HG03097 (cell line): ENCODE measurements around the gene SLC19A3.
"Not testable (repeated sequence)": the region's sequence is repeated elsewhere in the genome, so short reads cannot be mapped to it uniquely, and the experiment has no call there.

ENCODE experiments used
- ATAC-seq: cut with Tn5 transposase; IDR thresholded peaks from one replicate; pipeline ENCODE4 v1.9.1; 2021; ENCODE audit not compliant: unreplicated experiment, low FRiP score

Gene SLC19A3

GRCh38 chr2:227717687-227718567 is at the start of gene SLC19A3:
TSS of gene SLC19A3 (minus strand) at chr2:227718028. CDS start at chr2:227702318, 15,710 bp downstream.
- ATAC-seq, result no peak

GRCh38 chr2:227766373-227766883 is 48.6 kb upstream of the SLC19A3 start:
- ATAC-seq, result peak; percentile 99

DNA sequence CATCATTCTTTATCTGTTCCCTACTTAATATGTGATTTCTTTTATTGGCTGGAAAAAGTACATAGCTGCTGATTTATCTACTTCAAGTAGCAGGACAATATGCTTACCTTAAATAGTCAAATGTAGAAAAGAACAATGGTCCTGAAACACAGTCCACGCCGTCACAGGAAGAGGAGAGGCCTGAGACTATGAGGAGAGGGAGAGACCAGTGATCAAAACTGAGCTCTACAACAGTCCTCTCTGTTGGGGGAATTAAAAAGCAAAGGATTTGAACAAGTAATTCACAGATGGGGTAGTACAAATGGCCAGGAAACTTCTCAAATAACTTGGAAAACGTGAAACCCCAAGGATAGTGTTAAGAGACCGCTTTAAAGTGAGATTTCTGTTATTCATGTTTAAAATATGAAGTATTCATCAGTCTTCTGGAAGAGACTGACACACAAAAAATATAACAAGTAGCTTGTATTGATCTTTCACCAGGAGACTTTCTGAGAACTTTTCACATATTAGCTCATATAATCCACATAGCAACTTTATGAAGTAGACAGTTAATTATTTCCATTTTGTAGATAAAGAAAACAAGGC is 48.1 kb upstream of the SLC19A3 start:
- ATAC-seq, result no peak

DNA sequence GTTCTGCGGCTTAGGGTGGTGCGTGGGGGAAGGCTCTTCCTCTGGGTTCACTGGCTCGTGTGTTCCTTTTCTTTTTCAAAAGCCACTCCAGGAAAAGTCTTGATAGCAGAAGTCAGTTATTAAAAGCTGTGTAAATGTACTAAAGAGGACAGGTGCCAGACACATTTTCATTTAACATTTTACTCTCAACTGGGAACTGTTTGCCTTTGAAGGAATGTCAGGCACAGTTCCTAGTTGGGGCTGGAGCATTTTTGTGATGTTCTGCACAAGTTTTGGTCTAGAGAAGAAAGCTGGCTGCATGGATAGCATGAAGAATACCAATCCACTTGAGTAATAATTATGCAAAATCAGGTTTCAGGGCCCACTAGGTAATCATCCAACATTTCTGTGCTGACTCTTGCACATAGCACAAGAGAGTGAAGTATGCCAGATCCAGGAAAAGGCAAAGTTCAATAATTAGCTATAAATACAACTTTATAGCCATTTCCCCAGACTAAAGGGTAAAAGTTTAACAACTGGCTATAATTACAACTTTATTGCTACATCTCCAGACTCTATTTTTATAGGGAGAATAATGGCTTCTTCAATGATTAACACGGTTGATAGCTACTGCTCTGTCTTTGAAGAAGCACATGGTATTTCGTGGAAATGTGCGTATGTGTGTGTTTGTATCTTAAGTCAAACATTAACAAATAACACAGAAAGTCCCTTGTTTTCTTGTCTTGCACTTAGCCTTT is 44.1 kb upstream of the SLC19A3 start:
- ATAC-seq, result no peak

DNA sequence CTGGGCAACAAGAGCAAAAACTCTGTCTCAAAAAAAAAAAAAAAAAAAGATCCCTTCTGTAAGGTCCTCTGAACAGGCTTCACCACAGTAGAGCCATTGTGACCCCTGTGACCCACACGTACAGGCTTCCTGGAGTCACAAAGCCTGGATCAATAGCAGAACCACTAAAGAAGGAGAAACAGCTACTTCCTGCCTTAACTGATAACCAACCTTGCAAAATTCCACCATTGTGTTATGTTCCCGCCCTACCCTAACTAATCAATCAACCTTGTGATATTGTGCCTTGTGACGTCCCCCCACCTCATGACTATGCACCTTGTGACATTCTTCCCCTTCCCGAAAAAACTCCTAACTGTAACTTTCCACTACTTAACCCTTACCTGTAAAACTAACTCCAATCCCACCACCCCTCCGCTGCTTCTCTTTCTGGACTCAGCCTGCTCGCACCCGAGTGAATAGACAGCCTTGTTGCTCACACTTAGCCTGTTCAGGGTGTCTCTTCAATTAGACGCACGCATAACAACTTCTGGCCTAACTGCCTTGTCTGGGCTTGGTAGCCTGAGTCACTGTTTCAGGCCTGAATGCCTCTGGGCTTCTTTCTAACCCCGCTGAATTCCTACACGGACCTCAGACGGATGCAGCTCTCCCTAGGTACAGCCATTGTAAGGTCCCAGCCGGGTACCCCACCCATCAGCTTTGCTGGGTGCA is 41.7 kb upstream of the SLC19A3 start:
- ATAC-seq, result no peak

DNA sequence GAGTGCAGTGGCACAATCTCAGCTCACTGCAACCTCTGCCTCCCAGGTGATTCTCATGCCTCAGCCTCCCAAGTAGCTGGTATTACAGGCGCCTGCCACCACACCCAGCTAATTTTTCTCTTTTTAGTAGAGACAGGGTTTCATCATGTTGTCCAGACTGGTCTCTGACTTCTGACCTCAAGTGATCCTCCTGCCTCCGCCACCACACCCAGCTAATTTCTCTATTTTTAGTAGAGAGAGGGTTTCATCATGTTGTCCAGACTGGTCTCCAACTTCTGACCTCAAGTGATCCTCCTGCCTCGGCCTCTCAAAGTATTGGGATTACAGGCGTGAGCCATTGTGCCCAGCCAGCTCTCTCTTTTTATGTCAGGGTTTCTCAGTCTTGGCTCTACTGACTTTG is 38.4 kb upstream of the SLC19A3 start:
- ATAC-seq, result not testable (repeated sequence)

DNA sequence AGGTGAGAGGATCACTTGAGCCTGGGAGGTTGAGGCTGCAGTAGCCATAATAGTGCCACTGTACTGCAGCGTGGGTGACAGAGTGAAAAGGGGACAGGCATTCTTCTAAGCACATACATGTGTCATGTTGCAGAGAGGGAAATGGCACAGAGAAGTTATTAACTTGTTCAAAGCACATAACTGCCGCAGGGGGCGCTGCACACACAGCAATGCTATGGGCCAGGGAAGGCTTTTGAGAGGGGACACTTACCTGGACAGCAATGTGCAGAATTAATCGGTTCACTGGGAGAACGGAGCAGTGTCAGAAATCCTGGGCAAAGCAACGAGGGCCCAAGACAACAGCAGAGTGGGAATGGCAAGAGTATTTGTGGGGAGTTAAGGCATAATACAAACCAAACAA is 30.3 kb upstream of the SLC19A3 start:
- ATAC-seq, result no peak

- no peak for ATAC-seq
Observed at GRCh38 chr2:227745594-227745993, 27.8 kb upstream of the SLC19A3 start, which contains the start of gene SCYGR8. TSS of gene SCYGR8 (plus strand) at chr2:227745894. CDS start at chr2:227745894, 0 bp downstream.

DNA sequence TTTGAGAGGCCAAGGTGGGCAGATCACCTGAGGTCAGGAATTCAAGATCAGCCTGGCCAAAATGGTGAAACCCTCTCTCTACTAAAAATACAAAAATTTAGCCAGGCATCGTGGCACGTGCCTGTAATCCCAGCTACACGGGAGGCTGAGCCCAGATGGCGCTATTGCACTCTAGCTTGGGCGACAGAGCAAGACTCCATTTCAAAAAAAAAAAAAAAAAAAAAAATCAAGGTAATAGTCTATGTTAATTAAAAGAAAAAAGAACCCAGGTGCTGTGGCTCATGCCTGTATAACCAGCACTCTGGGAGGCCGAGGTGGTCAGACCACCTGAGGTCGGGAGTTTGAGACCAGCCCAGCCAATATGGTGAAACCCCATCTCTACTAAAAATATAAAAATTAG is 22.9 kb upstream of the SLC19A3 start:
- not testable (repeated sequence) for ATAC-seq

- no peak for ATAC-seq
Observed at GRCh38 chr2:227739351-227739750, 21.5 kb upstream of the SLC19A3 start.

DNA sequence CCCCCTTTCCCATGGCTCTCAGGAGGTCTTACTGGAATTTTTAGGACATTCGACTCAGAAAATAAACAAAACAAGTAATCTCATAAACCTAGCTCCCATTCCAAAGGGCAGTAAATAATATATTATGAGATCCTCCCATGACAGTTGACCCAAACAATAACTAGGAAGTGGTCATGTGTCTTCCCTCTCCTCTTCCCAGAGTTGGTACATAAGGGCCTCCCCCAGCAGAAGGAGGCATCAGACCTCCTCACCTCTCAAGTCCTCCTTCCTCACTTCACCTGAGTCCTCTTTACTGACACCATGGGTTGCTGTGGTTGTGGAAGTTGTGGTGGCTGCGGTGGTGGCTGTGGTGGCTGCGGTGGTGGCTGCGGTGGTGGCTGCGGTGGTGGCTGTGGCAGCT is 10.2 kb upstream of the SLC19A3 start, which contains the start of gene SCYGR7:
SCYGR7 (plus strand) TSS at position 301 of the 400 bp plus-strand sequence; CDS start at position 301, 0 bp downstream.
- ATAC-seq, result no peak

DNA sequence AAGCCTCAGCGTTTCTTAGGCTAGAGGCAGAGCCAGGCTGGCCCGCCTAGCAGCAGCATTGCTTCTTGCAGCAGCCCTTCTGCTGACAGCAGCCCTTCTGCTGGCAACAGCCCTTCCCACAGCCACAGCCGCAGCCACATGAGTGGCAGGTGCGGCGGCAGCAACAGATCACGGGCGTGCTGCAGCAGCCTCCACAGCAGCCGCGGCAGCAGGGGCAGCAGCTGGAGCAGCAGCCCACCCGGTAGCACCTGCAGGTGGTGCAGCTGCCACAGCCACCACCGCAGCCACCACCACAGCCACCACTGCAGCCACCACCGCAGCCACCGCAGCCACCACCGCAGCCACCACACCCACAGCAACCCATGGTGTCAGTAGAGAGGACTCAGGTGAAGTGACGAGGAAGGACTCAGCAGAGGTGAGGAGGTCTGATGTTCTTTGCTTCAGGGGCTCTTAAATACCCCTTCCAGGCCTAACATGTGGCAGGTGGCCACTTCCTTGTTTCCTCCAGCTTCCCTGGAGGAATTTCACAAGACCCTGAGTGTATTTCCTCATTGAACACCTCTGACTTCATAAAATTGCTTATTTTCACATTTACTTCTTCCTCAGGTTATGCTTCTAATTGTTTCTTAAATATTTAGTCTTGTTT is 6.7 kb upstream of the SLC19A3 start, which contains the start of gene SCYGR6:
SCYGR6 (minus strand) TSS at position 364 of the 646 bp plus-strand sequence; CDS start at position 364, 0 bp downstream.
- no peak for ATAC-seq

DNA sequence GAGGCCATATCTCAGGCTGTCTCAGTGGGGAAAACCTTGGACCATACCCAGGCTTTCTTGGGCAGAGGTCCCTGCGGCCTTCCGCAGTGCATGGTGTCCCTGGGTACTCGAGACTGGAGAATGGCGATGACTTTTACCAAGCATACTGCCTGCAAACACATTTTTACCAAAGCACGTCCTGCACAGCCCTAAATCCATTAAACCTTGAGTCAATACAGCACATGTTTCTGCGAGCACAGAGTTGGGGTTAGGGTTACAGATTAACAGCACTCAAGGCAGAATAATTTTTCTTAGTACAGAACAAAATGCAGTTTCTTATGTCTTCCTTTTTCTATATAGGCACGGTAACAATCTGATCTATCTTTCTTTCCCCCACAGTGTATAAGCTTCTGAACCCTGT is 5.0 kb upstream of the SLC19A3 start:
- ATAC-seq, result not testable (repeated sequence)

DNA sequence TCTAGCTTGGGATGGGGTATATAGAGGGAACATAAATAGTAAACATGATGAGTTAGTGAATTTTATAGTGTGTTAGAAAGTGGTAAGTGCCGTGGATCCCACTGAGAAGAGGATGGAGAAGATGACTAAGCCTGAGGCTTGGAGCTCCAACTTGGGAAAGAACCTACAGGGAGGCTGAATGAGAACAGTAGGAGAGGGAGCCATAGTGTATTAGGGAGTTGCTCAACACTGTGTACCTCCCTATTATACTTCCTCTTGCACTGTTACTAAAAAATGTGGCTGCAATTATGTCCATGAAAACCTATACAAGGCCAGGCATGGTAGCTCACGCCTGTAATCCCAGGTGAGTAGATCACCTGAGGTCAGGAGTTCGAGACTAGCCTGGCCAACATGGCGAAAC is 2.9 kb upstream of the SLC19A3 start:
- no peak for ATAC-seq

- no peak for ATAC-seq
Observed at GRCh38 chr2:227719641-227720040, 1.8 kb upstream of the SLC19A3 start.

DNA sequence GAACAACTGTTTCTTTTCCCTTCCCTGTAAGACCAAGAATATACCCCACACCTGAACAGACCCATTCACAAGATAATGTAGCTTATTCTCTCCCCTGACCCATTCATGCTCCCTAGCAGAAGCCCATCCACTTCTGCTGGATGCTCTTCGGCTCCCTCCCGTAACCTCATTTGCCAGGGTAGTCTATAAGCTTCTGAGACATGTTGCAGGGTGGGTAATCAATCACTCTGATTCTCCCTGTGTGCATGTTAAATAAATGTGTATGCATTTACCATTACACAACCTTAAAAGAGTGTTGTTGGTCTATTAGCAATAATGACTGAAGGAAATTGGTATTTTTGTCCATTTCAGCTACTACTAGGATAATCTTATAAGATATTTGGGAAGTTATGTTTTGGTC is 1.3 kb downstream of the SLC19A3 start:
- no peak for ATAC-seq

GRCh38 chr2:227713291-227713690 is 4.5 kb downstream of the SLC19A3 start:
- no peak for ATAC-seq

- no peak for ATAC-seq
Observed at GRCh38 chr2:227710986-227711385, 6.8 kb downstream of the SLC19A3 start.

GRCh38 chr2:227707390-227707789 is 10.4 kb downstream of the SLC19A3 start:
- no peak for ATAC-seq

- no peak for ATAC-seq
Observed at GRCh38 chr2:227706859-227707258, 11.0 kb downstream of the SLC19A3 start.
